Measurements from ENCODE around the gene TSPAN4.

DNA sequence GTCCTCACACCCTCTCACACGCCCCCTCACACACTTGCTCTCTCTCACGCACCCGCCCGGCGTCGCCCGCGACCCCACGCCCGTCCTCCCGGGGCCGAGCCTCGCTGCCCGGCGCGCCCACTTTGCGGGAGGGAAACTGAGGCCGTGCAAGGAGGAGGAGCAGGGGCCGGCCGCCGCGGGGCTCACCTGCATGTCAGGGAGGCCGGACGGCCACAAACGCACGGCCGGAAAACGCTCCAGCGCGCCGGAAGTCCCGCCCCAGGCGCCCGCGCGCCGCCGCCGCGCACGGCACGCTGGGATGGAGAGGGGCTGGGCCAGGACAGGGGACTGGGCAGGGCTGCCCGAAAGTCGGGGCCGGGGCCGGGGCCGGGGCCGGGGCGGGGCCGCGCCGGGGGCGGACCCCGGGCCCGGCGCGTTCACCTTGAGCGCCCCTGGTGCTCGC, 68.0 kb downstream of the TSPAN4 start, which contains the start of gene CHID1:
- TF ChIP-seq, protein P1, sequence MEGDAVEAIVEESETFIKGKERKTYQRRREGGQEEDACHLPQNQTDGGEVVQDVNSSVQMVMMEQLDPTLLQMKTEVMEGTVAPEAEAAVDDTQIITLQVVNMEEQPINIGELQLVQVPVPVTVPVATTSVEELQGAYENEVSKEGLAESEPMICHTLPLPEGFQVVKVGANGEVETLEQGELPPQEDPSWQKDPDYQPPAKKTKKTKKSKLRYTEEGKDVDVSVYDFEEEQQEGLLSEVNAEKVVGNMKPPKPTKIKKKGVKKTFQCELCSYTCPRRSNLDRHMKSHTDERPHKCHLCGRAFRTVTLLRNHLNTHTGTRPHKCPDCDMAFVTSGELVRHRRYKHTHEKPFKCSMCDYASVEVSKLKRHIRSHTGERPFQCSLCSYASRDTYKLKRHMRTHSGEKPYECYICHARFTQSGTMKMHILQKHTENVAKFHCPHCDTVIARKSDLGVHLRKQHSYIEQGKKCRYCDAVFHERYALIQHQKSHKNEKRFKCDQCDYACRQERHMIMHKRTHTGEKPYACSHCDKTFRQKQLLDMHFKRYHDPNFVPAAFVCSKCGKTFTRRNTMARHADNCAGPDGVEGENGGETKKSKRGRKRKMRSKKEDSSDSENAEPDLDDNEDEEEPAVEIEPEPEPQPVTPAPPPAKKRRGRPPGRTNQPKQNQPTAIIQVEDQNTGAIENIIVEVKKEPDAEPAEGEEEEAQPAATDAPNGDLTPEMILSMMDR (IDR thresholded peaks at IDR 0.05): no peak
- TF ChIP-seq EZH2 (IDR thresholded peaks at IDR 0.05; ENCODE audit: borderline replicate concordance, insufficient read depth, low read depth, low read length, poor library complexity, severe bottlenecking): no peak
